IMR-90 (cell line): ENCODE data around the gene P2RX7. TPM values are rescaled to one million over a fixed set of nuclear protein-coding genes. Genes with fewer than 3 reads are reported as not detected.

Source experiments
- ATAC-seq: fragments of 200-7000 bp; cut with Tn5 transposase; 2 replicates; pipeline ENCODE4 v1.9.1; 2020; ENCODE audit warnings: low read depth, mild to moderate bottlenecking, moderate library complexity
- BruUV-seq: library from RNA; stranded (reverse); fragments of 400-500 nt; replicated peaks from 2 replicates; lab custom pipeline; 2021; lab: Mats Ljungman, UMichigan
- CTCF ChIA-PET: fragments of 300-600 bp; formaldehyde crosslinking; extraction: SDS; loops from one replicate; lab custom pipeline; 2021; ENCODE audit warnings: antibody characterized with exemption; lab: Yijun Ruan, JAX
- POLR2A ChIA-PET: fragments of 300-600 bp; sonication (Branson Sonifier 250); formaldehyde crosslinking; loops from one replicate; lab custom pipeline; 2022; ENCODE audit warnings: antibody characterized with exemption; ENCODE audit not compliant: unreplicated experiment; lab: Charles Lee
- DNase-seq: peaks from one replicate; pipeline ENCODE4 v3.0.0; 2013
- H2AFZ ChIP-seq: replicated peaks from 2 replicates; pipeline ENCODE3; 2013; ENCODE audit warnings: low read length, mild to moderate bottlenecking; ENCODE audit not compliant: poor library complexity
- H2AK5ac ChIP-seq: 2 replicates; pipeline ENCODE4 v1.6.1; 2013; ENCODE audit warnings: low read depth, low read length, inconsistent platforms
- H2AK9ac ChIP-seq: replicated peaks from 2 replicates; pipeline ENCODE3; 2013; ENCODE audit warnings: mild to moderate bottlenecking, low read depth, low read length, moderate library complexity; ENCODE audit not compliant: poor library complexity
- H2BK120ac ChIP-seq: 2 replicates; pipeline ENCODE4 v1.6.1; 2013; ENCODE audit warnings: low read depth, low read length, inconsistent platforms
- H2BK15ac ChIP-seq: 3 replicates; pipeline ENCODE4 v1.6.1; 2013; ENCODE audit warnings: low read depth, low read length, inconsistent platforms
- H2BK20ac ChIP-seq: 2 replicates; pipeline ENCODE4 v1.6.1; 2013; ENCODE audit warnings: low read depth, mild to moderate bottlenecking, inconsistent platforms, low read length, moderate library complexity
- H2BK5ac ChIP-seq: 2 replicates; pipeline ENCODE4 v1.6.1; 2013; ENCODE audit warnings: mild to moderate bottlenecking, low read depth, low read length, inconsistent platforms; ENCODE audit not compliant: poor library complexity, severe bottlenecking
- H3K14ac ChIP-seq: replicated peaks from 2 replicates; pipeline ENCODE4 v1.6.1; 2013; ENCODE audit warnings: low read depth, low read length, inconsistent platforms
- H3K18ac ChIP-seq: 2 replicates; pipeline ENCODE4 v1.6.1; 2013; ENCODE audit warnings: low read depth, low read length, control low read depth
- H3K23ac ChIP-seq: 2 replicates; pipeline ENCODE4 v1.6.1; 2013; ENCODE audit warnings: low read depth, low read length, inconsistent platforms
- H3K27ac ChIP-seq: 2 replicates; pipeline ENCODE4 v1.5.1; 2013; ENCODE audit warnings: mild to moderate bottlenecking, control low read depth, low read length; ENCODE audit not compliant: insufficient read depth
- H3K27me3 ChIP-seq: 2 replicates; pipeline ENCODE4 v1.6.1; 2013; ENCODE audit warnings: low read length; ENCODE audit not compliant: control insufficient read depth, insufficient read depth
- H3K36me3 ChIP-seq: 2 replicates; pipeline ENCODE4 v1.6.1; 2013; ENCODE audit warnings: low read length, mixed read lengths; ENCODE audit not compliant: control insufficient read depth, insufficient read depth
- H3K4ac ChIP-seq: 2 replicates; pipeline ENCODE4 v1.6.1; 2013; ENCODE audit warnings: low read depth, low read length, inconsistent platforms
- H3K4me1 ChIP-seq: 2 replicates; pipeline ENCODE4 v1.6.1; 2013; ENCODE audit warnings: low read length, mixed read lengths; ENCODE audit not compliant: control insufficient read depth, insufficient read depth
- H3K4me2 ChIP-seq: 2 replicates; pipeline ENCODE4 v1.6.1; 2013; ENCODE audit warnings: low read depth, mild to moderate bottlenecking, control low read depth, low read length, moderate library complexity
- H3K4me3 ChIP-seq: 2 replicates; pipeline ENCODE4 v1.5.1; 2013; ENCODE audit warnings: low read depth, mild to moderate bottlenecking, control low read depth, low read length, moderate library complexity; ENCODE audit not compliant: insufficient read depth
- H3K56ac ChIP-seq: 2 replicates; pipeline ENCODE4 v1.6.1; 2013; ENCODE audit warnings: low read length, inconsistent platforms; ENCODE audit not compliant: insufficient read depth; ENCODE audit errors: extremely low read depth
- H3K79me1 ChIP-seq, 2 experiments: 2 replicates each; pipeline ENCODE4 v1.6.1; 2013; ENCODE audit warnings: low read length in 2 of 2, inconsistent platforms in 1 of 2, low read depth in 1 of 2
- H3K9ac ChIP-seq: 2 replicates; pipeline ENCODE4 v1.6.1; 2013; ENCODE audit warnings: low read depth, low read length, control low read depth
- H3K9me1 ChIP-seq: 2 replicates; pipeline ENCODE4 v1.6.1; 2013; ENCODE audit warnings: low read length, inconsistent platforms; ENCODE audit not compliant: insufficient read depth
- H3K9me3 ChIP-seq: 2 replicates; pipeline ENCODE4 v1.6.1; 2013; ENCODE audit warnings: low read length; ENCODE audit not compliant: control insufficient read depth, insufficient read depth
- H4K20me1 ChIP-seq: 2 replicates; pipeline ENCODE4 v1.6.1; 2013; ENCODE audit warnings: low read length, inconsistent platforms; ENCODE audit not compliant: insufficient read depth
- H4K5ac ChIP-seq: 2 replicates; pipeline ENCODE4 v1.6.1; 2013; ENCODE audit warnings: mild to moderate bottlenecking, low read depth, low read length, control low read depth
- H4K8ac ChIP-seq, 2 experiments: 2 replicates each; pipeline ENCODE4 v1.6.1; 2013; ENCODE audit warnings: low read depth in 2 of 2, low read length in 2 of 2, control low read depth in 1 of 2, inconsistent platforms in 1 of 2
- H4K91ac ChIP-seq: 2 replicates; pipeline ENCODE4 v1.6.1; 2013; ENCODE audit warnings: low read depth, low read length, inconsistent platforms; ENCODE audit not compliant: insufficient read depth
- MAFK ChIP-seq: IDR thresholded peaks from 2 replicates; pipeline ENCODE4 v1.6.1; 2012; ENCODE audit warnings: low read depth, low read length, improper control_type of control experiment
- MAZ ChIP-seq: IDR thresholded peaks from 2 replicates; pipeline ENCODE4 v1.6.1; 2012; ENCODE audit warnings: low read depth, mild to moderate bottlenecking, low read length, improper control_type of control experiment, moderate library complexity, borderline replicate concordance
- MXI1 ChIP-seq: IDR thresholded peaks from 2 replicates; pipeline ENCODE4 v1.6.1; 2012; ENCODE audit warnings: low read depth, mild to moderate bottlenecking, low read length, moderate library complexity, borderline replicate concordance
- RFX5 ChIP-seq: IDR thresholded peaks from 2 replicates; pipeline ENCODE4 v1.8.0; 2012; ENCODE audit warnings: low read depth, mild to moderate bottlenecking, low read length, moderate library complexity
- USF2 ChIP-seq: fragments of 150-350 bp; IDR thresholded peaks from 2 replicates; pipeline ENCODE4 v1.6.1; 2017; ENCODE audit warnings: mild to moderate bottlenecking, antibody characterized with exemption, low read length, low read depth
- WGBS, 2 experiments: methylation state at CpG; one replicate each; pipeline versions ENCODE4 v1.1.5 to v1.1.7; 2013; ENCODE audit warnings: missing lambda C conversion rate in 2 of 2; ENCODE audit not compliant: insufficient read length in 1 of 2; ENCODE audit errors: extremely low coverage in 2 of 2; 5-methylcytosine and 5-hydroxymethylcytosine counted together
- dilution Hi-C: fragments of 300-500 bp; cut with HindIII; formaldehyde crosslinking; loops from one replicate; pipeline ENCODE4 v1.14.3; 2018; ENCODE audit warnings: low sequenced_read_pairs; ENCODE audit not compliant: unreplicated experiment
- in situ Hi-C: fragments of 300-500 bp; cut with MboI; formaldehyde crosslinking; loops from 3 replicates; pipeline ENCODE4 v1.14.3; 2019; ENCODE audit warnings: low sequenced_read_pairs, inconsistent platforms, mixed read lengths
- intact Hi-C: fragments of 100-400 bp; cut with micrococcal nuclease; formaldehyde crosslinking; loops from 2 replicates; pipeline ENCODE4 v1.10.0; 2022
- polyA plus RNA-seq, 3 experiments: library from polyadenylated mRNA; depleted of rRNA; stranded (reverse); fragments of >200 nt; gene quantifications; 2 replicates each; pipeline ENCODE4 v1.2.3, GENCODE V29; 2012; ENCODE audit warnings: low replicate concordance in 1 of 3
- total RNA-seq: library from RNA; depleted of rRNA; stranded (reverse); fragments of >200 nt; gene quantifications from 2 replicates; pipeline ENCODE4 v1.2.3, GENCODE V29; 2012
- TF ChIP-seq, protein P1 (sequence below): fragments of 150-350 bp; IDR thresholded peaks from 2 replicates; pipeline ENCODE4 v1.6.1; 2016; ENCODE audit warnings: low read depth, mild to moderate bottlenecking, low read length, moderate library complexity, borderline replicate concordance
- TF ChIP-seq, protein P2 (sequence below): conservative IDR thresholded peaks from 2 replicates; pipeline ENCODE4 v1.5.1; 2012; ENCODE audit warnings: mild to moderate bottlenecking, low read depth, low read length, improper control_type of control experiment

P2RX7 gene
- total and polyA plus RNA-seq, 2 of the 4 experiments (the other 2 are of a cell fraction), result 0.07 to 0.18 TPM

DNA sequence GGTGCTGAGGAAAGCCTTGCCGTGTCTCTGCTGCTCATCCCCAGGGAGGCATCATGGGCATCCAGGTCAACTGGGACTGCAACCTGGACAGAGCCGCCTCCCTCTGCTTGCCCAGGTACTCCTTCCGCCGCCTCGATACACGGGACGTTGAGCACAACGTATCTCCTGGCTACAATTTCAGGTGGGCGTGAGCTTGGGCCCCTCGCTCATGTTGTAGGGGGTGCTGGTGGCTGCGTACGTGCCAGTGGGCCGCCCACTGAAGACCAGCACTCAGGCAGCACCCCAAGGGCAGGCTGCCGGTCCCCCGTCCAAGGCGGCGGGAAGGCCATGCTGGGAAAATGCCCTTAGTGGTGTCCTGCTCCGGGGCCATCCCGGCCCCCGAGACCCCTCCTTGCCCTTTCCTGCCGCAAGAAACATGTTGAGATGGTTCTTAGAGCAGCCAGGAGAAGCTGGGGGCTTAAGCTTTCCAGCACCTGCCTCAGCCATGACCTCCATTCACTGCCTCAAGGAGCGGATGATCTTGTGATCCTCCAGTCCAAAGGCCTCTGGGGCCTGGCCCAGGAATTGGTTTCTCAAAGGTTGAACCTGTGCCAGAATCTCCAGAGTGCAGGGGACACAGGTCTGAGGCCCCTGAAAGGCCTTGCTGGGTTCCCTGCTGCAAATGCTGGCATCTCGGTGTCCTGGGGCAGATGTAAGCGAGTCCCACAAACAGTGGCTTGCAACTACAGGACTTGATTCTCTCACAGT is 96.4 kb downstream of the P2RX7 start:
- Histone ChIP-seq H2AFZ (no peak overlapping the region), H3K9me1 (no peaks in the 10 kb centered on the region), H3K4ac (0 out of 2 replicates have a peak overlapping the region, but pooled peaks have one; percentile 40), H2AK9ac (peak overlapping the region; percentile 3), H2BK5ac (no peak overlapping the region), H3K56ac (no peak overlapping the region), H3K4me2 (no peak overlapping the region), H3K4me3 (no peak overlapping the region), H3K23ac (no peak overlapping the region), H2AK5ac (0 out of 2 replicates have a peak overlapping the region, but pooled peaks have one; percentile 33), H3K79me1 (no peaks in the 10 kb centered on the region), H3K9me3 (no peaks in the 10 kb centered on the region), H4K8ac (0 out of 4 replicates have a peak overlapping the region, but pooled peaks of 1 of the 2 experiments have one; percentile 24), H4K20me1 (no peaks in the 10 kb centered on the region), H3K14ac (0 out of 2 replicates have a peak overlapping the region, but pooled peaks have one; percentile 28), H3K36me3 (peaks cover 4% of the 10 kb centered on the region; the same call in 1 of the 2 replicates), H2BK120ac (no peak overlapping the region), H2BK15ac (no peak overlapping the region), H3K4me1 (no peaks in the 10 kb centered on the region), H4K91ac (no peak overlapping the region), H3K27ac (no peak overlapping the region), H2BK20ac (no peak overlapping the region), H4K5ac (no peak overlapping the region), H3K27me3 (no peaks in the 10 kb centered on the region), H3K18ac (no peak overlapping the region), H3K9ac (no peak overlapping the region)
- TF ChIP-seq RFX5 (no peak), MXI1 (no peak), USF2 (no peak), MAFK (no peak), MAZ (no peak)
- TF ChIP-seq, protein P1, sequence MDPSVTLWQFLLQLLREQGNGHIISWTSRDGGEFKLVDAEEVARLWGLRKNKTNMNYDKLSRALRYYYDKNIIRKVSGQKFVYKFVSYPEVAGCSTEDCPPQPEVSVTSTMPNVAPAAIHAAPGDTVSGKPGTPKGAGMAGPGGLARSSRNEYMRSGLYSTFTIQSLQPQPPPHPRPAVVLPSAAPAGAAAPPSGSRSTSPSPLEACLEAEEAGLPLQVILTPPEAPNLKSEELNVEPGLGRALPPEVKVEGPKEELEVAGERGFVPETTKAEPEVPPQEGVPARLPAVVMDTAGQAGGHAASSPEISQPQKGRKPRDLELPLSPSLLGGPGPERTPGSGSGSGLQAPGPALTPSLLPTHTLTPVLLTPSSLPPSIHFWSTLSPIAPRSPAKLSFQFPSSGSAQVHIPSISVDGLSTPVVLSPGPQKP, result no peak
- TF ChIP-seq, protein P2, sequence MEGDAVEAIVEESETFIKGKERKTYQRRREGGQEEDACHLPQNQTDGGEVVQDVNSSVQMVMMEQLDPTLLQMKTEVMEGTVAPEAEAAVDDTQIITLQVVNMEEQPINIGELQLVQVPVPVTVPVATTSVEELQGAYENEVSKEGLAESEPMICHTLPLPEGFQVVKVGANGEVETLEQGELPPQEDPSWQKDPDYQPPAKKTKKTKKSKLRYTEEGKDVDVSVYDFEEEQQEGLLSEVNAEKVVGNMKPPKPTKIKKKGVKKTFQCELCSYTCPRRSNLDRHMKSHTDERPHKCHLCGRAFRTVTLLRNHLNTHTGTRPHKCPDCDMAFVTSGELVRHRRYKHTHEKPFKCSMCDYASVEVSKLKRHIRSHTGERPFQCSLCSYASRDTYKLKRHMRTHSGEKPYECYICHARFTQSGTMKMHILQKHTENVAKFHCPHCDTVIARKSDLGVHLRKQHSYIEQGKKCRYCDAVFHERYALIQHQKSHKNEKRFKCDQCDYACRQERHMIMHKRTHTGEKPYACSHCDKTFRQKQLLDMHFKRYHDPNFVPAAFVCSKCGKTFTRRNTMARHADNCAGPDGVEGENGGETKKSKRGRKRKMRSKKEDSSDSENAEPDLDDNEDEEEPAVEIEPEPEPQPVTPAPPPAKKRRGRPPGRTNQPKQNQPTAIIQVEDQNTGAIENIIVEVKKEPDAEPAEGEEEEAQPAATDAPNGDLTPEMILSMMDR, result no peak
- no TSS peak for BruUV-seq
- CTCF ChIA-PET, result interaction anchor here (2.1 kb wide), 1 partner anchor 12 kb away, joined by 6 read pairs; no protein-coding TSS in a partner anchor
- POLR2A ChIA-PET, result interaction anchor here (0.5 kb wide), 1 partner anchor 277 kb away, joined by 3 read pairs; no protein-coding TSS in a partner anchor
- dilution Hi-C loops, result no loop called here
- DNase-seq (no peak), ATAC-seq (no peak)
- in situ Hi-C loops, result no loop called here
- WGBS, 2 experiments, result 94% methylated on average over 10 of the region's 24 CpGs; no CpG with 5 or more reads in 1 of the 2 experiments
- intact Hi-C loops, result no loop called here
